ENCODE results near the gene TACR1.

The TACR1 gene

DNA sequence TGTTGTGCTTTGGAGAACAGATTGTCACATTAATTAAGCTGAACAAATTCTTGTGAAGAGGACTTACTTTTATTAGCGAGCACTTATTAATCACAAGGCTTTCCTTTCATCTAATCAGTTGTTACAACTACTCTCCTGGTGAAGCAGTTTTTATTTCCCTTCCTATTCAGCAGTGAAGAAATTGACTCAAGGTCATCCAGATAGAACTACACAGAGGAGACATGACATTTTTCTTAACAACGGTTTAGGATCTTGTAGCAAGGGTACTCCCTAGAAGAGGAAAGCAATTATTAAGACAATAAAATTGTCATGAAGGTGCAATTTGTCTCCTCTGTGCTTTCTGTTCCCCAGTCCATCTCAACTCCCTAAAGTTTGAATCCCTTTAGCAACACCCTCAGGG is 179.5 kb downstream of the TACR1 start:
- no peak for DNase-seq (ENCODE audit: insufficient read length)
- TF ChIP-seq TAF1 (IDR thresholded peaks at IDR 0.05; ENCODE audit: borderline replicate concordance, low read depth, low read length) (no peak), POLR2AphosphoS5 (IDR thresholded peaks at IDR 0.05; ENCODE audit: low read depth, low read length) (no peak), POLR2A (IDR thresholded peaks at IDR 0.05; ENCODE audit: low read depth, low read length) (no peak)
- no peak for FAIRE-seq

DNA sequence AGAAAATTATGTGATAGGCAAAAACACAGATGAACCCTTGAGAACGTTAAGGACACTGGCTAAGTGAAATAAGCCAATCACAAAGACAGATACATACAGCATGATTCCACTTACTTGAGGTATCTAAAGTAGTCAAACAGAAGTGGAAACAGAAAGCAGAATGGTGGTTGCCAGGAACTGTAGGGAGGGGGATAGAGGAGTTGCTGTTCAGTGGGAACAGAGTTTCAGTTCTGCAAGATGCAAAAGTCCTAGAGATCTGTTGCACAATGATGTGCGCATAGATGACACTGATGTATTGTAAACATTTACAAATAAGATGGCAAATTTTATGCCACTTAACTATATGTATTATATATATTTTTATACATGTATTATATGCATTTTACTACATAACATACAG is 181.2 kb downstream of the TACR1 start:
- DNase-seq (ENCODE audit: insufficient read length), result no peak
- no peak for TF ChIP-seq TAF1 (IDR thresholded peaks at IDR 0.05; ENCODE audit: borderline replicate concordance, low read depth, low read length)
- no peak for TF ChIP-seq POLR2A (IDR thresholded peaks at IDR 0.05; ENCODE audit: low read depth, low read length)
- no peak for FAIRE-seq

DNA sequence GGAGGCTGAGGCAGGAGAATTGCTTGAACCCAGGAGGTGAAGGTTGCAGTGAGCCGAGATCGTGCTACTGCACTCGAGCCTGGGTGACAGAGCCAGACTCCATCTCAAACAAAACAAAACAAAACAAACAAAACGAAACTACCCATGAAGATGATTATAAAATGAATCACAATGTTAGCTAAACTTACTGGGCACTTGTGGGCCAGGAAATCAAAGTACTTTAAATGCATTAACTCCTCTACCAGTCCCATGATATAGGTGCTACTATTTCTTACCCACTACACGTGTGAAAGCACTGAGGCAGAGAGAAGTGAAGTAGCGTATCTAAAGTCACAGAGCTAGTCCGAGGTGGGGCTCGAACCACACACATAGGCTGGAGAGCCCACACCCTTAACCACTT is 187.2 kb downstream of the TACR1 start:
- FAIRE-seq, result no peak
- TF ChIP-seq POLR2A (IDR thresholded peaks at IDR 0.05; ENCODE audit: low read depth, low read length) (no peak), POLR2AphosphoS5 (IDR thresholded peaks at IDR 0.05; ENCODE audit: low read depth, low read length) (no peak), TAF1 (IDR thresholded peaks at IDR 0.05; ENCODE audit: borderline replicate concordance, low read depth, low read length) (no peak)
- DNase-seq (ENCODE audit: insufficient read length), result no peak

DNA sequence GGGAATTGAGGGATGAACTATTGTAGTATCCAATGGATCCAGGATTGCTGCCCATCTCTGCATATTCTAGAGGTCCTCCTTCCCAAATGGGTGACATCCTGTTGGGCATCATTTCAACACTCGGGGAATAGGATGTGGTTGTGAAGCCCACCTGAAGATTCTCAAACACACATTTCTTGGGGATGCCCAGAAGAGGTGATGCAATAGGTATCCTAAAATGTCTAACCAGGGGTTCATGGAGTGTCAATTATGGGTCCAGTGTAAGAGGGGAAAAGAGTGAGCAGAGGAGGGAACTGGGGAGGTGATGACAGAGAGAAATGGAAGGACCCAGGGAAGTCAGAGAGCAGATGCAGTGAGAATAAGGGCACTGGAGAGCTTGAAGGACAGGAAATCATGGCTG is 188.7 kb downstream of the TACR1 start:
- DNase-seq (ENCODE audit: insufficient read length), result no peak
- TF ChIP-seq POLR2AphosphoS5 (IDR thresholded peaks at IDR 0.05; ENCODE audit: low read depth, low read length) (no peak), POLR2A (IDR thresholded peaks at IDR 0.05; ENCODE audit: low read depth, low read length) (no peak), TAF1 (IDR thresholded peaks at IDR 0.05; ENCODE audit: borderline replicate concordance, low read depth, low read length) (no peak)
- FAIRE-seq, result no peak

DNA sequence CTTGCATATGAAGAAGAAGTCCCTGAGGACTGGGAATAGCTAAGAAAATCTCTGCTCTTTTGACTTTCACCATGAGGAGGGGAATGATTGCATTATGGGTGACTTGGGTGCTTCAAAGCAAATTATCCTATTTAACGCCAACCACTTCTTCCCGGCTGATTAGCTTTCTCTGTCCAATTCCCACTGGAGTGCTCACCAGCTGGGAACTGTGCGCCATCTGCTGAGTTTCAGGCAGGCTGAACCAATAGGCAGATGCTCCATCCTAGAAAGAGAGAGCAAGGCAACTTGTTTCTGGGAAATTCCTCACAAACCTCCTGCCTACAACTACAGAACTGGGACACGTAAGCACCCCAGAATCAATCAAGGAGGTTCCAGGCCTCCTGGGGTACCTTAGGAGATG is 191.5 kb downstream of the TACR1 start:
- DNase-seq (ENCODE audit: insufficient read length) (no peak), FAIRE-seq (no peak)
- TF ChIP-seq TAF1 (IDR thresholded peaks at IDR 0.05; ENCODE audit: borderline replicate concordance, low read depth, low read length), result no peak
- TF ChIP-seq POLR2AphosphoS5 (IDR thresholded peaks at IDR 0.05; ENCODE audit: low read depth, low read length), result no peak
- TF ChIP-seq POLR2A (IDR thresholded peaks at IDR 0.05; ENCODE audit: low read depth, low read length), result no peak

DNA sequence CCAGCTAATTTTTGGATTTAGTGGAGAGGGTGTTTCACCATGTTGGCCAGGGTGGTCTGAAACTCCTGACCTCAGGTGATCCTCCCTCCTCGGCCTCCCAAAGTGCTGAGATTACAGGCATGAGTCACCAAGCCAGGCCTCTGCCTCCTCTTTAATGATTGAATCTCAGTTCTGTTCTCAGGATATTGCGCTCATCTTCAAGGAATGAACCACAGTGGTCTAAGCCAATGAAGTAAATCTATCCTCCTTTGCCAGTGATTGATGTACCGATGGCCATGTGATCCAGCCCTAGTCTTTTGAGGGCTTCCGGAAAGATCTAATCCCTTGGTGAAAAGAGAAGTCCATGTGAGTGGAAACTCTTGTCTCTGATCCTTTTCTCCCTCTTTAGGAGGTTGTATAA is 192.3 kb downstream of the TACR1 start:
- FAIRE-seq (no peak), DNase-seq (ENCODE audit: insufficient read length) (no peak)
- TF ChIP-seq POLR2AphosphoS5 (IDR thresholded peaks at IDR 0.05; ENCODE audit: low read depth, low read length) (no peak), POLR2A (IDR thresholded peaks at IDR 0.05; ENCODE audit: low read depth, low read length) (no peak), TAF1 (IDR thresholded peaks at IDR 0.05; ENCODE audit: borderline replicate concordance, low read depth, low read length) (no peak)

DNA sequence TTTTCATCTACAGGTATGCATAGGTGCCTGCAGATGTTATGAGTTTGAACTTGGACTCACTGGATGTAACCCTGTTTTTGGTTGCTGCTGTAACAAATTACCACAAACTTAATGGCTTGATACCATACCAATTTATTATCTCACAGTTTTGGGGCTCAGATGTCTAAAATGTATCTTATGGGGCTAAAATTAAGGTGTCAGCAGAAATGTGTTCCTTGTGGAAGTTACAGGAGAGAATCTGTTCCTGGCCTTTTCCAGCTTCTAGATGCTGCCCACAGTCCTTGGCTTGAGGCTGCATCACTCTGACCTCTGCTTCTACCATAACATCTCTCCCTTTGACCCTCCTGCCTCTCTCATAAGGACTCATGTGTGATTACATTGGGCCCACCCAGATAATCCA is 193.3 kb downstream of the TACR1 start:
- FAIRE-seq (no peak), DNase-seq (ENCODE audit: insufficient read length) (no peak)

DNA sequence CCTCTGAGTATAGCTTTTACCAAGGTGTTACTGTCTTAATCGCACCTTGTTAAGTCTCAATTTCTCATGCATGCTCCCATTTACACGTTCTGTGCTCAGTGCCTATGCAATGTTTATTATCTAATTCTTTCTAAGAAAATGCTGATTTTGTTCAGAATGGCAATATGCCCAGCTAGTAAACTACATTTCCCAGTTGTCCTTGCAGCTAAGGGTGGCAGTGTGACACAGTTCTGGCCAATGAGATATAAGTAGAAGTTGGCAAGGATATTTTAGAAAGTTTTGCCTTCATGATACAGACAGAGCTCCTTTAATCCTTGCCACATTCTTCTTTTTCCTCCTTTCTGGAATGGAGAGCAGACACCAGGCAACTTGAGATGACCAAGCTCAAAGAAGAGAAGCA is 195.5 kb downstream of the TACR1 start:
- DNase-seq (ENCODE audit: insufficient read length) (no peak), FAIRE-seq (no peak)
- TF ChIP-seq TAF1 (IDR thresholded peaks at IDR 0.05; ENCODE audit: borderline replicate concordance, low read depth, low read length) (no peak), POLR2A (IDR thresholded peaks at IDR 0.05; ENCODE audit: low read depth, low read length) (no peak), POLR2AphosphoS5 (IDR thresholded peaks at IDR 0.05; ENCODE audit: low read depth, low read length) (no peak)

More for the DNA sequence above, 193.3 kb downstream of the TACR1 start:
- TF ChIP-seq TAF1 (IDR thresholded peaks at IDR 0.05; ENCODE audit: borderline replicate concordance, low read depth, low read length) (no peak), POLR2A (IDR thresholded peaks at IDR 0.05; ENCODE audit: low read depth, low read length) (no peak), POLR2AphosphoS5 (IDR thresholded peaks at IDR 0.05; ENCODE audit: low read depth, low read length) (no peak)

DNA sequence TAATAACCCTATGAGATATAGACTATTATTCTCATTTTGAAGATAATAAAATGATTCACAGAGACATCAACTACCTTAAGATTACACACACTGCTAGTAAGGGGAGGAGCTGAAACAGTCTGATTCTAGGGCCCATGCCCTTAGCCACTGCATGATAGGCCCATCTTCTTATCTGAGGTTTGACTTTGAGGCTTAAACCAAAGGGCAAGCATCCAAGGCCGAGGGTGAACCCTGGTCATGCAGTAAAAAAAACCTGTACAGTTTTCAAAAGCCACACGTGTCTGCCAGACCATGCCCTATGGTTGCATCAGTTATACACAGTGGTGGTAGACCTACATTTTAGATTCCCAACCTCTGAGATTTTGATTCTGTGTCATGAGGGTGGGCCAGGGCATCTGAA is 196.0 kb downstream of the TACR1 start:
- FAIRE-seq (no peak), DNase-seq (ENCODE audit: insufficient read length) (no peak)
- TF ChIP-seq POLR2AphosphoS5 (IDR thresholded peaks at IDR 0.05; ENCODE audit: low read depth, low read length), result no peak
- no peak for TF ChIP-seq TAF1 (IDR thresholded peaks at IDR 0.05; ENCODE audit: borderline replicate concordance, low read depth, low read length)
- no peak for TF ChIP-seq POLR2A (IDR thresholded peaks at IDR 0.05; ENCODE audit: low read depth, low read length)

DNA sequence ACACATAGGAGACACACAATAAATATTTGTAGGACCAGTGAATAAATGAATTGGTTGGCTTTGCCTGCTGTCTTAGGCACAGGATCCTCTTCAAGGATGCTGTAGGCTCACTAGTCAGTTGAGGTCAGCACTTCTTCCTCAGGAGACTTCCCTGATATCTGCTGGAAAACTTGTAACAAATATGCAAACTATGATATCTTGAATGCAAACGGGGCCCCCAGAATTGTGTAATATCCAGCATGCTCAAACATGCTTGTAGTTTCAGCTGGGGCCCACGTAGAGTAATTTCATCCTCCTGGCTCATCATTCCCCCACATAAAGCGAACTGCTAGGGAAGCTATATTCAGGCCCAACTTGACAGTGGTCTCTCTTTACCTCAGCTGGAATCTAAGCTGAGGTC is 197.3 kb downstream of the TACR1 start:
- no peak for DNase-seq (ENCODE audit: insufficient read length)
- FAIRE-seq, result no peak

DNA sequence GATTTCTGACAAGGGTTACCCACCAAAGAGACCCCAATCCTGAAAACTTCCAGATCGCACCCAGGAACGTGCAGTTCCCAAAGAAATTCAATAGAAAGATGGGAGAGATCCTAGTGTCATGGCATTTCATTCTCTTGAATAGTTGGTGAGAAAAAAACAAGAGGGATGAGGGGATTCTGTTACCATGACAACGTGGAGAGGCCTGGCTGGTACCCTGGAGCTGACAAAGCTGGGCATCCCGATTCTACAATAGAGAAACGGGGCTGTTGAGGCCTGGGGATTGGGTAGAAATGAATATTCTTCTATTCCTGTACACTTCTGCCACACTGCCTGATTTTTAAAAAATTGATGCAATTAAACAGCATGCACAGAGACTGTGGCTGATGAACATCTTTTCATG is 199.9 kb downstream of the TACR1 start:
- DNase-seq (ENCODE audit: insufficient read length) (no peak), FAIRE-seq (no peak)
- TF ChIP-seq POLR2A (IDR thresholded peaks at IDR 0.05; ENCODE audit: low read depth, low read length) (no peak), TAF1 (IDR thresholded peaks at IDR 0.05; ENCODE audit: borderline replicate concordance, low read depth, low read length) (no peak), POLR2AphosphoS5 (IDR thresholded peaks at IDR 0.05; ENCODE audit: low read depth, low read length) (no peak)

More for the DNA sequence above, 197.3 kb downstream of the TACR1 start:
- no peak for TF ChIP-seq TAF1 (IDR thresholded peaks at IDR 0.05; ENCODE audit: borderline replicate concordance, low read depth, low read length)
- no peak for TF ChIP-seq POLR2AphosphoS5 (IDR thresholded peaks at IDR 0.05; ENCODE audit: low read depth, low read length)
- TF ChIP-seq POLR2A (IDR thresholded peaks at IDR 0.05; ENCODE audit: low read depth, low read length), result no peak
